Measurements from ENCODE around the gene PRKCH.
"Not testable (repeated sequence)": the region's sequence is repeated elsewhere in the genome, so short reads cannot be mapped to it uniquely, and the experiment has no call there.

Gene PRKCH

GRCh38 chr14:61528591-61529021 is 207.2 kb downstream of the PRKCH start:
- DNase-seq: no peak
- in situ Hi-C loops (cut with MboI; ENCODE audit: low pct_unique_long_range_greater_than_20kb, low sequenced_read_pairs): no loop called here

- in situ Hi-C loops (cut with MboI; ENCODE audit: low pct_unique_long_range_greater_than_20kb, low sequenced_read_pairs); DNase-seq: not testable (repeated sequence)
Observed at GRCh38 chr14:61529360-61529759, 208.0 kb downstream of the PRKCH start.

- in situ Hi-C loops (cut with MboI; ENCODE audit: low pct_unique_long_range_greater_than_20kb, low sequenced_read_pairs): no loop called here
- no peak for DNase-seq
Observed at GRCh38 chr14:61530296-61530695, 208.9 kb downstream of the PRKCH start.

GRCh38 chr14:61530896-61531295 is 209.5 kb downstream of the PRKCH start:
- in situ Hi-C loops (cut with MboI; ENCODE audit: low pct_unique_long_range_greater_than_20kb, low sequenced_read_pairs): no loop called here
- no peak for DNase-seq

GRCh38 chr14:61531465-61532122 is 210.2 kb downstream of the PRKCH start:
- in situ Hi-C loops (cut with MboI; ENCODE audit: low pct_unique_long_range_greater_than_20kb, low sequenced_read_pairs): no loop called here
- no peak for DNase-seq

- no peak for DNase-seq
- in situ Hi-C loops (cut with MboI; ENCODE audit: low pct_unique_long_range_greater_than_20kb, low sequenced_read_pairs): no loop called here
Observed at GRCh38 chr14:61532123-61532505, 210.7 kb downstream of the PRKCH start.

GRCh38 chr14:61532763-61533162 is 211.4 kb downstream of the PRKCH start:
- DNase-seq: no peak
- in situ Hi-C loops (cut with MboI; ENCODE audit: low pct_unique_long_range_greater_than_20kb, low sequenced_read_pairs): no loop called here

GRCh38 chr14:61533513-61534255 is 212.3 kb downstream of the PRKCH start:
- in situ Hi-C loops (cut with MboI; ENCODE audit: low pct_unique_long_range_greater_than_20kb, low sequenced_read_pairs): no loop called here
- no peak for DNase-seq

- in situ Hi-C loops (cut with MboI; ENCODE audit: low pct_unique_long_range_greater_than_20kb, low sequenced_read_pairs): no loop called here
- DNase-seq: no peak
Observed at GRCh38 chr14:61535032-61535431, 213.7 kb downstream of the PRKCH start.

GRCh38 chr14:61535458-61535857 is 214.1 kb downstream of the PRKCH start:
- in situ Hi-C loops (cut with MboI; ENCODE audit: low pct_unique_long_range_greater_than_20kb, low sequenced_read_pairs): no loop called here
- no peak for DNase-seq

- in situ Hi-C loops (cut with MboI; ENCODE audit: low pct_unique_long_range_greater_than_20kb, low sequenced_read_pairs): no loop called here
- DNase-seq: no peak
Observed at GRCh38 chr14:61536661-61537562, 215.5 kb downstream of the PRKCH start.

- no peak for DNase-seq
- in situ Hi-C loops (cut with MboI; ENCODE audit: low pct_unique_long_range_greater_than_20kb, low sequenced_read_pairs): no loop called here
Observed at GRCh38 chr14:61537563-61538463, 216.4 kb downstream of the PRKCH start.

GRCh38 chr14:61538464-61539022 is 217.2 kb downstream of the PRKCH start:
- DNase-seq: no peak
- in situ Hi-C loops (cut with MboI; ENCODE audit: low pct_unique_long_range_greater_than_20kb, low sequenced_read_pairs): no loop called here

- in situ Hi-C loops (cut with MboI; ENCODE audit: low pct_unique_long_range_greater_than_20kb, low sequenced_read_pairs): no loop called here
- no peak for DNase-seq
Observed at GRCh38 chr14:61539631-61540030, 218.3 kb downstream of the PRKCH start.

GRCh38 chr14:61540931-61541330 is 219.6 kb downstream of the PRKCH start:
- in situ Hi-C loops (cut with MboI; ENCODE audit: low pct_unique_long_range_greater_than_20kb, low sequenced_read_pairs): no loop called here
- no peak for DNase-seq

- in situ Hi-C loops (cut with MboI; ENCODE audit: low pct_unique_long_range_greater_than_20kb, low sequenced_read_pairs): no loop called here
Observed at GRCh38 chr14:61542848-61543790, 221.7 kb downstream of the PRKCH start.

GRCh38 chr14:61543946-61544345 is 222.6 kb downstream of the PRKCH start:
- in situ Hi-C loops (cut with MboI; ENCODE audit: low pct_unique_long_range_greater_than_20kb, low sequenced_read_pairs): no loop called here
- DNase-seq: no peak

More at GRCh38 chr14:61542848-61543790, 221.7 kb downstream of the PRKCH start:
- no peak for DNase-seq
